ENCODE measurements around the gene ST8SIA1. TPM values are rescaled to one million over a fixed set of nuclear protein-coding genes. Genes with fewer than 3 reads are reported as not detected.

Gene ST8SIA1
- total RNA-seq, 3 donors from 2014 or later: 3.2 to 23.8 (median 3.2) TPM

DNA sequence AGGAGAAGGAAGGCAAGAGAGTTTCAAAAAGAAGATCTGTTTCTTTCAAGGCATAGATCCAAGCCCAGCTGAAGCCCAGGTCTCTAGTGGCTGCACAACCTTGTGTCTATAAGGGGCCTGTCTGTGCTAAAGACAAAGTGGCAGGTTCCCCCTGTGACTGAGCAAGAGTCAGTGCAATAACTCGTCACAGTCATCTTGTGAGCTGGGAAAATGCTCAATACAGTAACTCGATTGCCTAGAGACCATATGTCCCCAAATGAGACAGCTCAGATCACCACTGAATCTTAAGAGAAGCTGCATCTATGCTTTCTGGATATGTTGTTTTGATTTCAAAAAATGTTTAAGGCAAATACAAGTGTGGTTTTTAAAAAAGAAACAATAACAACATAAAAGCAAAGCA, 24.2 kb downstream of the ST8SIA1 start:
- TF ChIP-seq, protein P1, sequence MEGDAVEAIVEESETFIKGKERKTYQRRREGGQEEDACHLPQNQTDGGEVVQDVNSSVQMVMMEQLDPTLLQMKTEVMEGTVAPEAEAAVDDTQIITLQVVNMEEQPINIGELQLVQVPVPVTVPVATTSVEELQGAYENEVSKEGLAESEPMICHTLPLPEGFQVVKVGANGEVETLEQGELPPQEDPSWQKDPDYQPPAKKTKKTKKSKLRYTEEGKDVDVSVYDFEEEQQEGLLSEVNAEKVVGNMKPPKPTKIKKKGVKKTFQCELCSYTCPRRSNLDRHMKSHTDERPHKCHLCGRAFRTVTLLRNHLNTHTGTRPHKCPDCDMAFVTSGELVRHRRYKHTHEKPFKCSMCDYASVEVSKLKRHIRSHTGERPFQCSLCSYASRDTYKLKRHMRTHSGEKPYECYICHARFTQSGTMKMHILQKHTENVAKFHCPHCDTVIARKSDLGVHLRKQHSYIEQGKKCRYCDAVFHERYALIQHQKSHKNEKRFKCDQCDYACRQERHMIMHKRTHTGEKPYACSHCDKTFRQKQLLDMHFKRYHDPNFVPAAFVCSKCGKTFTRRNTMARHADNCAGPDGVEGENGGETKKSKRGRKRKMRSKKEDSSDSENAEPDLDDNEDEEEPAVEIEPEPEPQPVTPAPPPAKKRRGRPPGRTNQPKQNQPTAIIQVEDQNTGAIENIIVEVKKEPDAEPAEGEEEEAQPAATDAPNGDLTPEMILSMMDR (IDR thresholded peaks at IDR 0.05): no peak
- intact Hi-C loops (cut with DNase I, micrococcal nuclease): no loop called here
- no peak for ATAC-seq

GRCh38 chr12:22307811-22308210, 26.7 kb downstream of the ST8SIA1 start:
- TF ChIP-seq, protein P1 (IDR thresholded peaks at IDR 0.05): no peak
- H3K4me1 ChIP-seq (ENCODE audit: low read depth): no peaks in the 10 kb centered on the region
- H3K9me3 ChIP-seq: no peaks in the 10 kb centered on the region
- no peak for DNase-seq
- intact Hi-C loops (cut with DNase I, micrococcal nuclease): no loop called here
- H3K4me3 ChIP-seq: no peak overlapping the region
- no peaks in the 10 kb centered on the region for H3K36me3 ChIP-seq (ENCODE audit: low read depth)
- ATAC-seq: no peak

More for the DNA sequence above, 24.2 kb downstream of the ST8SIA1 start:
- H3K36me3 ChIP-seq (ENCODE audit: low read depth): no peaks in the 10 kb centered on the region
- no peaks in the 10 kb centered on the region for H3K4me1 ChIP-seq (ENCODE audit: low read depth)
- DNase-seq: no peak
- H3K9me3 ChIP-seq: no peaks in the 10 kb centered on the region
- H3K4me3 ChIP-seq: no peak overlapping the region

GRCh38 chr12:22306311-22306710, 28.2 kb downstream of the ST8SIA1 start:
- intact Hi-C loops (cut with DNase I, micrococcal nuclease): no loop called here
- Histone ChIP-seq H3K4me1 (ENCODE audit: low read depth) (no peaks in the 10 kb centered on the region), H3K9me3 (no peaks in the 10 kb centered on the region), H3K4me3 (no peak overlapping the region), H3K36me3 (ENCODE audit: low read depth) (no peaks in the 10 kb centered on the region)
- no peak for DNase-seq
- no peak for ATAC-seq
- TF ChIP-seq, protein P1 (IDR thresholded peaks at IDR 0.05): no peak

GRCh38 chr12:22304341-22304740, 30.2 kb downstream of the ST8SIA1 start:
- intact Hi-C loops (cut with DNase I, micrococcal nuclease): no loop called here
- no peak for ATAC-seq

GRCh38 chr12:22299294-22299912, 35.1 kb downstream of the ST8SIA1 start:
- no peaks in the 10 kb centered on the region for H3K36me3 ChIP-seq (ENCODE audit: low read depth)
- ATAC-seq: no peak
- H3K9me3 ChIP-seq: peaks cover 25% of the 10 kb centered on the region
- TF ChIP-seq, protein P1 (IDR thresholded peaks at IDR 0.05): no peak
- intact Hi-C loops (cut with DNase I, micrococcal nuclease): no loop called here
- no peaks in the 10 kb centered on the region for H3K4me1 ChIP-seq (ENCODE audit: low read depth)
- no peak overlapping the region for H3K4me3 ChIP-seq
- no peak for DNase-seq

More at GRCh38 chr12:22304341-22304740, 30.2 kb downstream of the ST8SIA1 start:
- Histone ChIP-seq H3K4me3 (no peak overlapping the region), H3K4me1 (ENCODE audit: low read depth) (no peaks in the 10 kb centered on the region), H3K9me3 (peaks cover 11% of the 10 kb centered on the region), H3K36me3 (ENCODE audit: low read depth) (no peaks in the 10 kb centered on the region)
- DNase-seq: no peak
- TF ChIP-seq, protein P1 (IDR thresholded peaks at IDR 0.05): no peak
